NOMO-1 treated with dmso at 0.1 percent for 144 hours (cell line): ENCODE results near the gene IQGAP1.
"Not testable (repeated sequence)": the region's sequence is repeated elsewhere in the genome, so short reads cannot be mapped to it uniquely, and the experiment has no call there.

Experiments used
- DNase-seq: peaks from one replicate; lab custom pipeline; 2025; ENCODE audit not compliant: unreplicated experiment; lab: John Stamatoyannopoulos, UW

The IQGAP1 gene

GRCh38 chr15:90479656-90480055 is 91.6 kb downstream of the IQGAP1 start:
- no peak for DNase-seq

DNA sequence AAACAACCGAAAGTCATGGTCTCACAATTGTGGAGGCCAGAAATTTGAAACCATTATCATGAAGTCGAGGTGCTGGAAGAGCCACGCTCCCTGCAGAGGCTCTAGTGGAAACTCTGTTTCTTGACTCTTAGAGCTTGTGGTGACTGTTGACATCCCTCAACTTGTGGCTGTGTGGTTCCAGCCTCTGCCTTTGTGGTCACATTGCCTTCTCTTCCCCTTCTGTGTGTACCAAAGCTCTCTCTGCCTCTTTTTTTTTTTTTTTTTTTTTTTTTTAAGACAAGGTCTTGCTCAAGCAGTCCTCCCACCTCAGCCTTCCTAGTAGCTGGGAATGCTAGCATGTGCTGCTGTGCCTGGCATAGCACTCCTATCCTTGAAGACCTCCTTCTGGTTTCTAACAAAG is 93.0 kb downstream of the IQGAP1 start:
- peak; percentile 49 for DNase-seq

GRCh38 chr15:90482124-90483011 is 94.3 kb downstream of the IQGAP1 start:
- DNase-seq: peak; percentile 6

DNA sequence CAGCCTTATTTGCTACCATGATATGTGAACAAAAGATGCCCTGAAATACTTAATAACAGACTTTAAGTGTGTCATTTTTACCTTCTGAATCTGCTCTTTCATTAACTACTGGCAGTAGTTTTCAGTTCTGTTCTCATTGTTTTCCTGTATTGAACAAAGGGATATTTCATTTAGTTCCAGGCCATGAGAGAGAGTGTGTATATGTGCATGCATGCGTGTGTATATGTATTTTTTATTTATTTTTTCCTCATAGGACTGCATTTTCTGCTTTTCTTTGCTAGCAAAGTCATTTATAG is 94.9 kb downstream of the IQGAP1 start:
- no peak for DNase-seq

DNA sequence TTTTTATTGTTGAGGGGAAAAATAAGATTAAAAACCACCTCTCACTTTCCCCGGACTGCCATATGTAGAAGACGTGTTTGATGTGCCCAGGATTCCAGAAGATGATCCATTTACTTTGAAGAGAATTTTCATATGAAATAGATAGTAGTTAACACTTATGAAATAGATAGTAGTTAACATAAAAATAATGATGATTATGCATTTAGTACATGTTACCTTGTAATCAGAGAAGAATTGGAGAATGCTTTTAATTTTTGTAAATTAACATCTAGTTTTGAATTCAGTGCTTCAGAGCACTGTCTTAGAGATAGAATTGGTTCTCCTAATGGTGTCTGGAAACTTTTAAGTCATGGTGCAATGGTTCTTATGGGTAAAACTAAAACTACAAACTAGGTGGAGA is 95.6 kb downstream of the IQGAP1 start:
- DNase-seq: no peak

GRCh38 chr15:90487186-90487585 is 99.1 kb downstream of the IQGAP1 start:
- no peak for DNase-seq

- no peak for DNase-seq
These were observed 101.5 kb downstream of the IQGAP1 start for GRCh38 chr15:90489514-90489913.

DNA sequence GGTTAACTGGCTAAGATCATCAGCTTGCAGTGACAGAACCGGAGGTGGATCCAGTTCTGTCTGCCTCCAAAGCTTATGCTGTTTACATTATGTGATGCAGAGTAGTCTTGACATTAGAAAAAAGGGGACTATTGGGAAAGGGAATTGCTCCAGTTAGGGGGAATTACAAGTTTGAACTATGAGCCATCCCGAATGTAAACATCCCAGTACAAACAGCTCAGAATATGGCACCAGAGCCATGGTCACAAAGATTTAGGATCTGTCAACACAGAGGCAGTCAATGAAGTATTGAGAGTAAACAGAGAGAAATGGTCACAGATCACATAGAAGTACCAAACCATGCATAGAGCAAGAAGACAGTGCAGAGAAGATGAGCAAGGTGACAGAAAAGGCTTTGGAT is 101.9 kb downstream of the IQGAP1 start:
- DNase-seq: no peak

DNA sequence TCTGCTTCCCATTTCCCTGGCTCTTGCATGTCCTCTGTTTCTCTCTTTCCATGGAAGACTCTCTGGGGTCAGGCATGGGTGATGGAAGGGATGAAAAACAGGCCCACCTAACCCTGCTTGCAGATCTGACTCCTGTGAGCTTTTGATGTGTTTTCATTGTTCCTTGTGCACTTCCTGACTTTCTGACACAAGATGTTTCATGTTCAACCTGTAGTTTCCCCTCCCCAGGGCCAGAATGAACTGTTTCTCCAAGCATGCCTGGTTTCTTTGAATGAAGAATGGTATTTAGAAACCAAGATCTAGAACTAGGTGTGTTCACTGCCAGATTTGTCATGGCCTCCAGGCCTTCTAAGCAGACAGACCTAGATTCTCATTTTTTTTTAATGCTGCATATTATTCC is 105.6 kb downstream of the IQGAP1 start:
- DNase-seq: no peak

DNA sequence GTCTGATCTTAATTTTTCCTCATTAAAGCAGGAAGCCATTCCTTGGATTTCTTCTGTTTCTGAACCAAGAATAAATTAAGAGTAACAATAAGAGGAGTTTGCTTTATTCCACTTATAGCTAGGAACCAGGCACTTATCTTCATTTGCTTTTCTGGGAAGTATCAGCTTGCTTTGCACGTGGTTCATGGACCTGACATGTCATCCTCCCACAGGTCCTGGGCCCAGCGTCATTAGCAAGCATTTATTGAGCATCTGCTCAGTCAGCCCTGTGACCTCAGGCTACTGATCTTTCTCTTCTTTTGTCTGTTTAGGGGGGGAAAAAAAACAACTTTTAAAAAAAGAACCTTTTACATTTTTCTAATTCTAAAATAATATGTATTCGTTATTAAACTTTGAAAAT is 107.0 kb downstream of the IQGAP1 start:
- DNase-seq: no peak

GRCh38 chr15:90496791-90497190 is 108.7 kb downstream of the IQGAP1 start:
- DNase-seq: no peak

GRCh38 chr15:90497376-90497775 is 109.3 kb downstream of the IQGAP1 start:
- DNase-seq: no peak

DNA sequence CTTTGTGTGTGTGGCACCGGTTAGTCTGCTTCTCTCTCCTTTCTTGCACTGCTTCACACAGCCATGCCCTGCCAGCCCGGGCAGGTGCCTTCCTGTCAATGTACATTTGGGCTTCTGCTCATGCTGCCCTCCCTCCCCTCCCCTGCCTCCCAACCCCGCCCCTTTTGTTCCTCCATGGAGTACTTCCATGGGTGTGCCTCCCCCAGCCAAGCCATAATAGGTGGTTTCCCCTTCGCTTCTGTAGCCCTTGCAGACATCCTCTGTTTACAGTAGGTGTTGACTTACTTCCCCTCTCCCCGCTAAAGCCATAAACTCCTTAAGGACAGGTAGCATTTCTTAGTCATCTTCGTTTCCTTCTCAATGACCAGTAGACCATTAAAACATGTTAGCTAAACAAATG is 109.9 kb downstream of the IQGAP1 start:
- DNase-seq: no peak

DNA sequence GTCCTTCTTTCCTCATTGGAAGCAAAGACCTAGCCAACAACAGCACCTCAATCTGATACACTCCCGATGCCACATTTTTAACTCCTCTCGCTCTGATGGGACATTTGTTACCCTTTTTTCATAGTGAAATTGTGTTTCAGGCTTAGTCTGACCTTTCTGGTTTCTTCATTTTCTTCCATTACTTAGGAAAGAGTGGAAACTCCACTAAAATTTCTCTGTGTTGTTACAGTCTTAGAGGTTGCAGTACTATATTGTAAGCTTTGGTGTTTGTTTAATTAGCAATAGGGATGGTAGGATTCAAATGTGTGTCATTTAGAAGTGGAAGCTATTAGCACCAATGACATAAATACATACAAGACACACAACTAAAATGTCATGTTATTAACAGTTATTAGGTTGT is 112.1 kb downstream of the IQGAP1 start:
- no peak for DNase-seq

DNA sequence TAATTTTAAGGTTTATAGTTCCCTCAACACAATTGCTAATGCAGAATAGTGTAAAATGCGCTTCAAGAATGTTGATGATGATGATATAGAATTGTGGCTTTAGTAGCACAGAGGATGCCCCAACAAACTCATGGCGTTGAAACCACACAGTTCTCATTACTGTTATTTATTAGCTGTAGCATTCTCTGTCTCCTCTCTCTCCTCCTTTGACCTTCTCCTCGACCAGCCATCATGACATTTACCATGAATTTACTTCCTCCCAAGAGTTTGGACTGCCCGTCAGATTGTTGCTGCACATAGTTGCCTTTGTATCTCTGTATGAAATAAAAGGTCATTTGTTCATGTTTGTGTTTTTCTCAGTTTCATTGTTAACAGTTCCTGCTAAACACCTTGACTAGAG is 113.9 kb downstream of the IQGAP1 start:
- DNase-seq: no peak

- DNase-seq: not testable (repeated sequence)
These were observed 122.7 kb downstream of the IQGAP1 start for GRCh38 chr15:90510781-90511180.

- not testable (repeated sequence) for DNase-seq
These were observed 123.2 kb downstream of the IQGAP1 start for GRCh38 chr15:90511211-90511618.

DNA sequence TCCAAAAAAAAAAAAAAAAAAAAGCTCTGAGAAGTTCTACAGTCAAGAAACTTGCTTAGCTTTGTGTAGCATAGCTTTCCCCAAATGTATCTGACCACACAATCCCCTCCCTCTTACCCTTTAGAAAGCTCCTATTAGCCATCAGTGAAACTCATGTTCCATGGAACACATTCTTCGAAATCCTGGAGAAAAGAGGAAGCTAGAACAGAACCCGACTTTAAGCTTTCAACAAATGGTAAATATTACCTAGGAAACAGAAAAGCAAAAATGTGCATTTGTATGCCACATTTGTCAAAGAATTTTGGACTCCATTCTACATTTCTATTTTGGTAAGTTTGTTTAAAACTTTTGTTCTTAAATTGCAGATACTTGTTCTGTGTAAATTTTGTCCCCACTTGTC is 124.2 kb downstream of the IQGAP1 start:
- no peak for DNase-seq

DNA sequence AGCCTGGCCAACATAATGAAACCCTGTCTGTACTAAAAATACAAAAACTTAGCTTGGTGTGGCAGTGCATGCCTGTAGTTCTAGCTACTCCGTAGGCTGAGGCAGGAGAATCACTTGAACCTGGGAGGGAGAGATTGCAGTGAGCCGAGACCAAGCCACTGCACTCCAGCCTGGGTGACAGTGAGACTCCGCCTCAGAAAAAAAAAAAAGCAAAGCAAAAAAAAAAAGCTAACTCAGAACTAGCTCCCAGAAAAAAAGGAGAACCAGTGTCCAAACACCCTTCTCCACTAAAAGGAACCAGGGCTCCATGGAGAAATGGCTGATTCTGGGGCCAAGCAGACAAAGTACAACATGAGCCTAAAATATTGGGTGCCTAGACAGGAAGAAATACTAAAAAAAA is 124.9 kb downstream of the IQGAP1 start:
- DNase-seq: no peak

- DNase-seq: no peak
These were observed 125.4 kb downstream of the IQGAP1 start for GRCh38 chr15:90513448-90513847.

DNA sequence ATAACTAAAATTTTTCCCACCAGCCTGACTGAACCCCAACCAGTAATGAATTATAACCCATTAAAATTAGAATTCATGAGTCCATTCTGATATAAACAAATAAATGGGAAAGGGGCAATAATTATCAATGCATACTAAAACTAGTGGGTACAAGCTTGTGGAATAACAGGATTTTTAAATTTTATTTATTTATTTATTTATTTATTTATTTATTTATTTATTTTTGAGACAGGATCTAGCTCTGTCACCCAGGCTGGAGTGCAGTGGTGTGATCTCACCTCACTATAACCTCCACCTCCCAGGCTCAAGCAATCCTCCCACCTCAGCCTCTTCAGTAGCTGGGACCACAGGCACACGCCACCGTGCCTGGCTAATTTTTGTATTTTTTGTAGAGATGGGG is 125.9 kb downstream of the IQGAP1 start:
- not testable (repeated sequence) for DNase-seq

- DNase-seq: no peak
These were observed 131.6 kb downstream of the IQGAP1 start for GRCh38 chr15:90519688-90520087.

- DNase-seq: no peak
These were observed 132.3 kb downstream of the IQGAP1 start for GRCh38 chr15:90520365-90520764.
